Measurements from ENCODE around the gene REST. TPM values are rescaled to one million over a fixed set of nuclear protein-coding genes. Genes with fewer than 3 reads are reported as not detected.

REST gene
- total RNA-seq, 5 donors from 2014 or later (not counting 1 experiment from before 2014, with no cell fraction given): 57.0 to 72.1 (median 67.4) TPM

DNA sequence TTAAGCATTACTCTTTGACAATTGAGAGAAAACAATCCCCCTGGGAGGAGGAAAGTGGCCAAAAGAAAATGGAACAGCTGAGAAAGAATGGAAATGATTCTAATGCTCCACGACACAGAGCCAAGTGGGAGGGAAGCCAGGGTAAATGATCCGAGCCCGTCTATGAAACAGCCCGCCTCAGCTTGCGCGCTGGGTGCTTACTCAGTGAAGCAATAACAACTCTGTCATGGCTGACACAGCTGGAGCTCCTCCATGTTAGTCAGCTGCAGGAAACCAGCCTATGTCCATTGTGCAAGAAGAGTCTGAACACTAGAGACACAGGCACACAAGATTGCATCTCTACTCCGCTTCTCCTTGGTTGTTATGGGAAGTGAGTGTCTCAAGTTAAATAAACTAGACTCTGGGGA lies 50.4 kb downstream of the REST start:
- POLR2A ChIA-PET: no interaction called here
- Mint-ChIP-seq H3K27me3 (no peaks in the 10 kb centered on the region), H3K9me3 (no peaks in the 10 kb centered on the region), H3K36me3 (peaks cover 5% of the 10 kb centered on the region), H3K4me3 (no peak overlapping the region), H3K4me1 (no peaks in the 10 kb centered on the region), H3K27ac (no peak overlapping the region)
- H3K9me3 ChIP-seq: no peaks in the 10 kb centered on the region
- no peak overlapping the region for H3K4me3 ChIP-seq (ENCODE audit: control insufficient read depth in 1 of 2, extremely low read depth in 1 of 2, low read length in 1 of 2)
- no peak overlapping the region for H3K27ac ChIP-seq (ENCODE audit: low read length)
- H3K27me3 ChIP-seq (replicated peaks in 1 of 2; ENCODE audit: control insufficient read depth in 2 of 2, extremely low read depth in 1 of 2, insufficient read depth in 2 of 2, low read length in 1 of 2): no peaks in the 10 kb centered on the region
- DNase-seq: peak in 1 of 35 experiments; percentile 4
- ATAC-seq (replicated peaks in 1 of 4): no peak
- CTCF ChIA-PET: no interaction called here
- H3K36me3 ChIP-seq (ENCODE audit: control insufficient read depth in 2 of 2, extremely low read depth in 1 of 2, insufficient read depth in 1 of 2, low read length in 1 of 2): peaks cover 0 to 6% of the 10 kb centered on the region in 2 donors
- 93% methylated on average over 6 of the region's 7 CpGs for WGBS (ENCODE audit: insufficient coverage)
- no peaks in the 10 kb centered on the region for H3K4me1 ChIP-seq (ENCODE audit: control insufficient read depth in 1 of 2, extremely low read depth in 1 of 2, insufficient read depth in 2 of 2, low read length in 2 of 2)

DNA sequence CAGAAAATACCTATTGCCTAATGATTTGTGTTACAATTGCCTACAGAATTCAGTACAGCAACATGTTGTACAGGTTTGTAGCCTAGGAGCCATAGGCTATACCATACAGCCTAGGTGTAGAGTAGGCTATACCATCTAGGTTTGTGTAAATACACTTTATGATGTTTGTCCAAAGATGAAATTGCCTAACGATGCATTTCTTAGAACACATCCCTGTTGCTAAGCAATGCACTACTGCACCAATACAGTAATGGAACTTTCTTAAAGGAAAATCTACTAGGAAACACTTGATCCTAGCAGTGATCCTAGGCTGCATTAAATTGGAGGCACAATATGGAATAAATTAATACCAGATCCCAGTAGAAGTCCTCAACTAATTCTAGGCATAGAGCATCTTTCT lies 51.4 kb downstream of the REST start:
- no peak overlapping the region for H3K4me3 ChIP-seq (ENCODE audit: control insufficient read depth in 1 of 2, extremely low read depth in 1 of 2, low read length in 1 of 2)
- no peak overlapping the region for H3K27ac Mint-ChIP-seq
- no peaks in the 10 kb centered on the region for H3K4me1 ChIP-seq (ENCODE audit: control insufficient read depth in 1 of 2, extremely low read depth in 1 of 2, insufficient read depth in 2 of 2, low read length in 2 of 2)
- peaks cover 9% of the 10 kb centered on the region for H3K36me3 Mint-ChIP-seq
- peaks cover 0 to 14% of the 10 kb centered on the region in 2 donors for H3K36me3 ChIP-seq (ENCODE audit: control insufficient read depth in 2 of 2, extremely low read depth in 1 of 2, insufficient read depth in 1 of 2, low read length in 1 of 2)
- ChIA-PET CTCF (no interaction called here), POLR2A (no interaction called here)
- WGBS (ENCODE audit: insufficient coverage): no CpG with 5 or more reads among the region's 1 CpG
- H3K27me3 ChIP-seq (replicated peaks in 1 of 2; ENCODE audit: control insufficient read depth in 2 of 2, extremely low read depth in 1 of 2, insufficient read depth in 2 of 2, low read length in 1 of 2): no peaks in the 10 kb centered on the region
- no peak overlapping the region for H3K4me3 Mint-ChIP-seq
- DNase-seq (no peak), ATAC-seq (replicated peaks in 1 of 4) (no peak)
- no peak overlapping the region for H3K27ac ChIP-seq (ENCODE audit: low read length)
- no peaks in the 10 kb centered on the region for H3K4me1 Mint-ChIP-seq
- H3K9me3 ChIP-seq: no peaks in the 10 kb centered on the region
- H3K9me3 Mint-ChIP-seq: no peaks in the 10 kb centered on the region
- H3K27me3 Mint-ChIP-seq: no peaks in the 10 kb centered on the region

DNA sequence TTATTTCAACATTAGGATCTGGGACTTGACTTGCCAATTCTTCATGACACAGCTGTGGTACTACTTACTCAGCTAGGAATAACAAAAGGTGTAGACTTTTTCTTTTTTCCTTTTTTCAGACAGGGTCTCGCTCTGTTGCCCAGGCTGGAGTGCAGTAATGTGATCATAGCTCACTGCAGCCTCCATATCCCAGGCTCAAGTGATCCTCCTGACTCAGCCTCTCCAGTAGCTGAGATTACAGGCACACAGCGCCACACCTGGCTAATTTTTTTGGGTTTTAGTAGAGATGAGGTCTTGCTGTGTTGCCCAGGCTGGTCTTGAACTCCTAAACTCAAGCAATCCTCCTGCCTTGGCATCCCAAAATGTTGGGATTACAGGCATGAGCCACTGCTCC lies 53.4 kb downstream of the REST start:
- ATAC-seq (replicated peaks in 1 of 4) (no peak), DNase-seq (no peak)
- H3K36me3 Mint-ChIP-seq: peaks cover 18% of the 10 kb centered on the region
- no peak overlapping the region for H3K27ac ChIP-seq (ENCODE audit: low read length)
- POLR2A ChIA-PET: interaction anchor here in 1 of 2 donors (0.6 kb wide), 1 partner anchor 16 kb away, joined by 3 read pairs; the partner anchor contains the start of gene NOA1
- WGBS (ENCODE audit: insufficient coverage): 100% methylated on average over 1 of the region's 2 CpGs
- H3K27me3 Mint-ChIP-seq: no peaks in the 10 kb centered on the region
- no peaks in the 10 kb centered on the region for H3K4me1 Mint-ChIP-seq
- H3K4me3 Mint-ChIP-seq: no peak overlapping the region
- H3K27me3 ChIP-seq (replicated peaks in 1 of 2; ENCODE audit: control insufficient read depth in 2 of 2, extremely low read depth in 1 of 2, insufficient read depth in 2 of 2, low read length in 1 of 2): no peaks in the 10 kb centered on the region
- no peak overlapping the region for H3K4me3 ChIP-seq (ENCODE audit: control insufficient read depth in 1 of 2, extremely low read depth in 1 of 2, low read length in 1 of 2)
- no peaks in the 10 kb centered on the region for H3K4me1 ChIP-seq (ENCODE audit: control insufficient read depth in 1 of 2, extremely low read depth in 1 of 2, insufficient read depth in 2 of 2, low read length in 2 of 2)
- no peak overlapping the region for H3K27ac Mint-ChIP-seq
- peaks cover 0 to 29% of the 10 kb centered on the region in 2 donors for H3K36me3 ChIP-seq (ENCODE audit: control insufficient read depth in 2 of 2, extremely low read depth in 1 of 2, insufficient read depth in 1 of 2, low read length in 1 of 2)
- H3K9me3 ChIP-seq: no peaks in the 10 kb centered on the region
- CTCF ChIA-PET: interaction anchor here (0.6 to 1.0 kb wide), 3 partner anchors 18 to 79 kb away, joined by 3 to 4 read pairs (median 4); partner anchors contain the start of gene POLR2B (in 1 of the 2)
- H3K9me3 Mint-ChIP-seq: no peaks in the 10 kb centered on the region

DNA sequence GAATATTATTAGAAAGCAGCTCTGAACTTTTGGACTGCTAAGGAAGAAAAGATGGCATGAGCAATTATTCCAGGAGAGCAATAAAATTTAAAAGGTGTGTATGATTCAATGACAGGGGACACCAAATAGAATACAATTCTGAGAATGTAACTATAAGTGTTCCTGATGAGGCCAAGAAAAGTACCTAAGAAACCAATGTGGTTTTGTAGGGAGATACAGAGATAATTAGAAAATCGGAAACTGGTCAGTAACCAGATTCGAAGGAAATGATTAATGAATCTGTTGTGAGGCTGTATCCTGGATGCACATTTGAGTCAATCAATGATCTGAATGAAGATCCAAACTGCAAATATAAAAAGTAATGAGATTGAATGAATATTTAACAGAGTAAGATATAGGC lies 63.7 kb downstream of the REST start:
- Histone ChIP-seq H3K9me3 (no peaks in the 10 kb centered on the region), H3K4me3 (ENCODE audit: control insufficient read depth in 1 of 2, extremely low read depth in 1 of 2, low read length in 1 of 2) (no peak overlapping the region), H3K36me3 (ENCODE audit: control insufficient read depth in 2 of 2, extremely low read depth in 1 of 2, insufficient read depth in 1 of 2, low read length in 1 of 2) (peaks cover 8 to 76% of the 10 kb centered on the region in 2 donors), H3K27ac (ENCODE audit: low read length) (no peak overlapping the region), H3K27me3 (replicated peaks in 1 of 2; ENCODE audit: control insufficient read depth in 2 of 2, extremely low read depth in 1 of 2, insufficient read depth in 2 of 2, low read length in 1 of 2) (no peaks in the 10 kb centered on the region), H3K4me1 (ENCODE audit: control insufficient read depth in 1 of 2, extremely low read depth in 1 of 2, insufficient read depth in 2 of 2, low read length in 2 of 2) (peaks cover 5 to 23% of the 10 kb centered on the region in 2 experiments)
- H3K27ac Mint-ChIP-seq: no peak overlapping the region
- peaks cover 0 to 10% (median 7%) of the 10 kb centered on the region in 3 donors for H3K9me3 Mint-ChIP-seq
- no peak for ATAC-seq (replicated peaks in 1 of 4)
- no peaks in the 10 kb centered on the region for H3K27me3 Mint-ChIP-seq
- WGBS (ENCODE audit: insufficient coverage): 72% methylated on average over 2 of the region's 2 CpGs
- H3K4me3 Mint-ChIP-seq: no peak overlapping the region
- ChIA-PET POLR2A (interaction anchor here (0.6 to 0.7 kb wide), 4 partner anchors 15 to 69 kb away, joined by 3 to 10 read pairs (median 5); no protein-coding TSS in a partner anchor), CTCF (interaction anchor here in 1 of 2 donors (0.6 kb wide), 1 partner anchor 27 kb away, joined by 4 read pairs; no protein-coding TSS in a partner anchor)
- H3K4me1 Mint-ChIP-seq: peaks cover 27 to 47% (median 37%) of the 10 kb centered on the region in 3 donors
- H3K36me3 Mint-ChIP-seq: peaks cover 40% of the 10 kb centered on the region
- DNase-seq: no peak

DNA sequence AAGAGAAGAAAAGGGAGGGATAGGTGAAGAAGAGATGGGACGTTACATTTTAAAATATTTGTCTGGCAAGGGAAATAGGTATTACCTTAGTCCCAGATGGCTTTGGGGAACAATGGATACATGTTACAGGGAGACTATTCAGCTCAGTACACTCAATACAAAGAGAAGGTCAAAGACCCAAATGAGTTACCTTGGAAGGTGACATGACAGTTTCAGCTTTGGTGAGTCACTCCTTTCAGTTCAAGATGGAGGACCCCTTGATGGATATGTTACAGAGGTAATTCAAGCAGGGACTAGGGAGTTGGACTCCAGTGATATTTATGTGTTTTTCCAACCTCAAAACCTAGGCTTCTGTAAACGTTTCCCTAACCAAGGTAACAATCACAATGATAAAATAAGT lies 64.7 kb downstream of the REST start:
- ChIA-PET POLR2A (no interaction called here), CTCF (no interaction called here)
- no peak overlapping the region for H3K27ac Mint-ChIP-seq
- Histone ChIP-seq H3K36me3 (ENCODE audit: control insufficient read depth in 2 of 2, extremely low read depth in 1 of 2, insufficient read depth in 1 of 2, low read length in 1 of 2) (peaks cover 8 to 66% of the 10 kb centered on the region in 2 donors), H3K27me3 (replicated peaks in 1 of 2; ENCODE audit: control insufficient read depth in 2 of 2, extremely low read depth in 1 of 2, insufficient read depth in 2 of 2, low read length in 1 of 2) (no peaks in the 10 kb centered on the region), H3K4me1 (ENCODE audit: control insufficient read depth in 1 of 2, extremely low read depth in 1 of 2, insufficient read depth in 2 of 2, low read length in 2 of 2) (peaks cover 6 to 27% of the 10 kb centered on the region in 2 experiments), H3K4me3 (ENCODE audit: control insufficient read depth in 1 of 2, extremely low read depth in 1 of 2, low read length in 1 of 2) (no peak overlapping the region), H3K27ac (ENCODE audit: low read length) (no peak overlapping the region), H3K9me3 (no peaks in the 10 kb centered on the region)
- no peaks in the 10 kb centered on the region for H3K27me3 Mint-ChIP-seq
- peaks cover 39% of the 10 kb centered on the region for H3K36me3 Mint-ChIP-seq
- ATAC-seq (replicated peaks in 1 of 4) (no peak), DNase-seq (no peak)
- no CpG with 5 or more reads among the region's 2 CpGs for WGBS (ENCODE audit: insufficient coverage)
- H3K9me3 Mint-ChIP-seq: peaks cover 0 to 10% (median 7%) of the 10 kb centered on the region in 3 donors
- no peak overlapping the region for H3K4me3 Mint-ChIP-seq
- peaks cover 31 to 51% (median 40%) of the 10 kb centered on the region in 3 donors for H3K4me1 Mint-ChIP-seq

DNA sequence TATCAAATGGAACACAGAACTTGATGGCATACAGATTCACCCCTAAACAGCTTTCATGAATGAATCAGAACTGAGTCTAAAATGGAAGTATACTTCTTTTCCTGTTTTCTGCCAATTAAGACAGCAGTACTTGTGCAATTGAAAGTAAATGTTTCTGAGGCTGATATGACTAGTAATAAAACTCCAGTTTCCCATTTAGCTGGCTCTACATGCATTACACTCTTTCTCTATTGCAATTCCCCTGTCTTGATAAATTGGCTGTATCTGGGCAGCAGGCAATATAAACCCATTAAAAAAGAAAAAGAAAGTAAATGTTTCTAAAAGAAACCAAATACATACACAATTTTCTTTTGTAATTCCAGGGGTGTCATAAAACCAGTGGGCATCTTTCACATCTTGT lies 65.1 kb downstream of the REST start:
- Mint-ChIP-seq H3K27ac (no peak overlapping the region), H3K36me3 (peaks cover 40% of the 10 kb centered on the region), H3K9me3 (peaks cover 0 to 10% (median 7%) of the 10 kb centered on the region in 3 donors), H3K27me3 (no peaks in the 10 kb centered on the region), H3K4me1 (peaks cover 35 to 54% (median 42%) of the 10 kb centered on the region in 3 donors), H3K4me3 (peak overlapping the region in 1 of 3 donors; percentile 21)
- POLR2A ChIA-PET: no interaction called here
- peaks cover 6 to 27% of the 10 kb centered on the region in 2 experiments for H3K4me1 ChIP-seq (ENCODE audit: control insufficient read depth in 1 of 2, extremely low read depth in 1 of 2, insufficient read depth in 2 of 2, low read length in 2 of 2)
- no peaks in the 10 kb centered on the region for H3K27me3 ChIP-seq (replicated peaks in 1 of 2; ENCODE audit: control insufficient read depth in 2 of 2, extremely low read depth in 1 of 2, insufficient read depth in 2 of 2, low read length in 1 of 2)
- H3K4me3 ChIP-seq (ENCODE audit: control insufficient read depth in 1 of 2, extremely low read depth in 1 of 2, low read length in 1 of 2): no peak overlapping the region
- CTCF ChIA-PET: no interaction called here
- H3K36me3 ChIP-seq (ENCODE audit: control insufficient read depth in 2 of 2, extremely low read depth in 1 of 2, insufficient read depth in 1 of 2, low read length in 1 of 2): peaks cover 8 to 62% of the 10 kb centered on the region in 2 donors
- DNase-seq (no peak), ATAC-seq (replicated peaks in 1 of 4) (no peak)
- no peak overlapping the region for H3K27ac ChIP-seq (ENCODE audit: low read length)
- no peaks in the 10 kb centered on the region for H3K9me3 ChIP-seq

All from T-cell (primary cell).